GM12878 (cell line): ENCODE data around the gene SPAG16. TPM values are rescaled to one million over a fixed set of nuclear protein-coding genes. Genes with fewer than 3 reads are reported as not detected.

ENCODE experiments used
- ATAC-seq: fragments of 200-7000 bp; cut with Tn5 transposase; 3 replicates; pipeline ENCODE4 v1.9.1; 2020; ENCODE audit warnings: mild to moderate bottlenecking, moderate library complexity
- BruUV-seq: library from RNA; stranded (reverse); fragments of 400-500 nt; replicated peaks from 2 replicates; lab custom pipeline; 2021; lab: Mats Ljungman, UMichigan
- CTCF ChIA-PET: fragments of 300-600 bp; sonication (Branson Sonifier 250); formaldehyde crosslinking; extraction: SDS; loops from one replicate; lab custom pipeline; 2021; ENCODE audit warnings: inconsistent platforms; lab: Yijun Ruan, JAX
- POLR2A ChIA-PET: fragments of 350-600 bp; formaldehyde crosslinking; extraction: SDS; loops from one replicate; lab custom pipeline; 2021; ENCODE audit warnings: inconsistent platforms; lab: Charles Lee
- RAD21 ChIA-PET: fragments of 300-600 bp; sonication (Branson Sonifier 250); formaldehyde crosslinking; loops from one replicate; lab custom pipeline; 2023; ENCODE audit warnings: antibody characterized with exemption; ENCODE audit not compliant: unreplicated experiment; lab: Charles Lee
- SMC1A ChIA-PET: fragments of 300-600 bp; sonication (Branson Sonifier 250); formaldehyde crosslinking; loops from one replicate; lab custom pipeline; 2023; ENCODE audit not compliant: unreplicated experiment, uncharacterized antibody; lab: Charles Lee
- DNase-seq: peaks from one replicate; pipeline ENCODE4 v3.0.0-alpha.2; 2011; ENCODE audit warnings: low read depth, low spot score
- FAIRE-seq: peaks from 3 replicates; lab custom pipeline; 2011; peaks lifted over from hg19 to GRCh38; lab: Jason Lieb, UNC
- H2AFZ ChIP-seq: 2 replicates; pipeline ENCODE4 v1.6.0; 2011; ENCODE audit warnings: low read depth, low read length, control low read depth; ENCODE audit not compliant: control insufficient read depth
- H3K27ac ChIP-seq: 2 replicates; pipeline ENCODE4 v1.5.1; 2011; ENCODE audit warnings: control low read depth; ENCODE audit not compliant: control insufficient read depth, insufficient read depth
- H3K27me3 ChIP-seq, 2 experiments: replicated peaks in 1 of 2; 2 replicates each; pipeline versions ENCODE4 v1.6.0 to v1.6.1; 2011; ENCODE audit warnings: low read length in 1 of 2; ENCODE audit not compliant: control insufficient read depth in 2 of 2, insufficient read depth in 2 of 2
- H3K36me3 ChIP-seq, 2 experiments: 2 replicates each; pipeline ENCODE4 v1.5.1; 2011; ENCODE audit warnings: low read length in 1 of 2; ENCODE audit not compliant: control insufficient read depth in 2 of 2, insufficient read depth in 2 of 2
- H3K4me1 ChIP-seq: 2 replicates; pipeline ENCODE4 v1.6.1; 2011; ENCODE audit warnings: mild to moderate bottlenecking, low read length, moderate library complexity, mixed read lengths; ENCODE audit not compliant: control insufficient read depth, insufficient read depth
- H3K4me2 ChIP-seq: 2 replicates; pipeline ENCODE4 v1.6.0; 2011; ENCODE audit warnings: control low read depth; ENCODE audit not compliant: control insufficient read depth, insufficient read depth
- H3K4me3 ChIP-seq: fragments of 200-600 bp; sonication (generic); 2 replicates; pipeline ENCODE4 v1.5.1; 2016
- H3K79me2 ChIP-seq: 2 replicates; pipeline ENCODE4 v1.6.0; 2011; ENCODE audit warnings: low read length; ENCODE audit not compliant: control insufficient read depth, insufficient read depth
- H3K9ac ChIP-seq: 2 replicates; pipeline ENCODE4 v1.8.0; 2011; ENCODE audit warnings: low read length, control low read depth, mixed read lengths; ENCODE audit not compliant: control insufficient read depth, insufficient read depth
- H3K9me3 ChIP-seq: replicated peaks from 3 replicates; pipeline ENCODE4 v1.5.1; 2011; ENCODE audit warnings: mild to moderate bottlenecking, low read length; ENCODE audit not compliant: control insufficient read depth, insufficient read depth
- H4K20me1 ChIP-seq: 2 replicates; pipeline ENCODE4 v1.6.0; 2011; ENCODE audit not compliant: control insufficient read depth, insufficient read depth
- BHLHE40 ChIP-seq, 2 experiments: fragments of 450-650 bp in 1 of 2; IDR thresholded peaks; 2 replicates each; pipeline ENCODE4 v1.6.1; 2011 to 2017; ENCODE audit warnings: low read depth in 2 of 2, borderline replicate concordance in 1 of 2, improper control_type of control experiment in 1 of 2, low read length in 1 of 2, mild to moderate bottlenecking in 1 of 2
- CEBPZ ChIP-seq: fragments of 150-350 bp; IDR thresholded peaks from 2 replicates; pipeline ENCODE4 v1.6.1; 2016; ENCODE audit warnings: low read depth, low read length
- CHD2 ChIP-seq: IDR thresholded peaks from 2 replicates; pipeline ENCODE4 v1.6.1; 2011; ENCODE audit warnings: low read depth, low read length, improper control_type of control experiment, borderline replicate concordance
- FOXK2 ChIP-seq: fragments of 450-650 bp; IDR thresholded peaks from 2 replicates; pipeline ENCODE4 v1.6.1; 2017; ENCODE audit warnings: mild to moderate bottlenecking, moderate library complexity
- PAX5 ChIP-seq: IDR thresholded peaks from 2 replicates; pipeline ENCODE4 v1.6.1; 2011; ENCODE audit warnings: low read depth, low read length, borderline replicate concordance
- PBX3 ChIP-seq: IDR thresholded peaks from 2 replicates; pipeline ENCODE4 v1.6.1; 2011; ENCODE audit warnings: mild to moderate bottlenecking, low read depth, low read length, moderate library complexity; ENCODE audit not compliant: insufficient replicate concordance
- REST ChIP-seq: IDR thresholded peaks from 2 replicates; pipeline ENCODE4 v1.6.1; 2012; ENCODE audit warnings: mild to moderate bottlenecking, low read depth, low read length
- SMAD1 ChIP-seq: fragments of 450-650 bp; IDR thresholded peaks from 2 replicates; pipeline ENCODE4 v1.6.1; 2018; ENCODE audit warnings: mild to moderate bottlenecking, low read depth; ENCODE audit not compliant: partially characterized antibody
- SMC3 ChIP-seq: IDR thresholded peaks from 2 replicates; pipeline ENCODE4 v1.6.1; 2011; ENCODE audit warnings: low read length, improper control_type of control experiment, borderline replicate concordance
- TCF3 ChIP-seq: IDR thresholded peaks from 2 replicates; pipeline ENCODE4 v1.6.1; 2012; ENCODE audit warnings: low read depth, mild to moderate bottlenecking, low read length, borderline replicate concordance; ENCODE audit not compliant: insufficient read depth
- WGBS: methylation state at CpG from one replicate; pipeline ENCODE4 v1.1.6; 2016; ENCODE audit warnings: low lambda C conversion rate; ENCODE audit not compliant: insufficient replicate concordance, insufficient coverage; ENCODE audit errors: missing lambda C conversion rate; 5-methylcytosine and 5-hydroxymethylcytosine counted together
- in situ Hi-C: fragments of 300-500 bp; cut with MboI; formaldehyde crosslinking; loops from 9 replicates; pipeline ENCODE4 v1.14.3; 2018; ENCODE audit warnings: mixed read lengths
- intact Hi-C: fragments of 100-400 bp; cut with micrococcal nuclease; formaldehyde crosslinking; loops from one replicate; pipeline ENCODE4 v1.14.2; 2022; ENCODE audit not compliant: unreplicated experiment
- polyA plus RNA-seq, 11 experiments: library from polyadenylated mRNA; depleted of rRNA in 4 of 11; unstranded in 6 of 11; stranded (reverse) in 5 of 11; fragments of >200 nt; fragmentation: Nextera tagmentation in 4 of 11; fragmentation: Illumina TruSeq in 1 of 11; extraction: Ambion mirVana in 4 of 11; extraction: Trizol in 1 of 11; gene quantifications; 1 replicate in 1 of 11; 2 replicates in 10 of 11; pipeline versions ENCODE4 v1.2.1 to v1.2.3, GENCODE V29; 2011 to 2016; ENCODE audit warnings: inconsistent platforms in 2 of 11, missing spikeins in 2 of 11, low read depth in 1 of 11
- total RNA-seq, 4 experiments: library from RNA; depleted of rRNA in 3 of 4; stranded (reverse); fragments of >200 nt in 3 of 4; fragmentation: Illumina TruSeq in 1 of 4; extraction: Trizol in 1 of 4; gene quantifications; 2 replicates each; pipeline versions ENCODE4 v1.2.1 to v1.2.3, GENCODE V29; 2013 to 2021
- TF ChIP-seq, protein P1 (sequence below): fragments of 450-650 bp; conservative IDR thresholded peaks from 2 replicates; pipeline ENCODE4 v1.6.1; 2017; ENCODE audit warnings: mild to moderate bottlenecking, moderate library complexity

Gene SPAG16
- total and polyA plus RNA-seq, 10 of the 15 experiments (the other 5 are each of a cell fraction or from before 2014, with no cell fraction given): 6.0 to 25.0 (median 15.2) TPM

DNA sequence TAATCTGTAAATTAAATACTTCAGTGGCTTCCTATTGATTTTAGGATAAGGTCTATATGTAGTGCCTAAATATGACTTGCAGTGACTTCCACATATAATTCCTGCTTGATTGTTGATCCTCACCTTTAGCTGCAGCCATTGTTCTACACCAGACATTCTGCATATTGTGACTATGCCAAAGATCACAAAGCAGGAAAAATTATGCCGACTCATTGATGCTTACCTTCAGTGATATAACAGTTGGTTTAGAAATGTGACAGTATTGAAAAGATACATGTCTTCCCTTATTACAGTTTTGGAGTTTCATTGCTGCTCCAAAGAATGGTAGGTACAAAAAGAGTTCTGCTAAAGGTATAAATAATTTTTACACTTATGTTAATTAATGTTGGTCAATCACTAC is 12.3 kb upstream of the SPAG16 start (continued):
- TF ChIP-seq PBX3: no peak
- no peak for TF ChIP-seq BHLHE40 (IDR thresholded peaks at IDR 0.05; ENCODE audit: borderline replicate concordance in 1 of 2, low read depth in 2 of 2, low read length in 1 of 2)
- TF ChIP-seq REST: no peak

GRCh38 chr2:213274143-213274542 is 10.1 kb upstream of the SPAG16 start:
- H4K20me1 ChIP-seq: no peaks in the 10 kb centered on the region
- H3K9me3 ChIP-seq: no peaks in the 10 kb centered on the region; the same call in 2 of the 3 replicates
- intact Hi-C loops (no loop called here), in situ Hi-C loops (no loop called here)
- H3K9ac ChIP-seq: no peak overlapping the region
- H3K36me3 ChIP-seq: no peaks in the 10 kb centered on the region
- POLR2A ChIA-PET: interaction anchor here (1.1 kb wide), 1 partner anchor 9 kb away, joined by 5 read pairs; no protein-coding TSS in a partner anchor
- CTCF ChIA-PET: no interaction called here
- no peaks in the 10 kb centered on the region for H3K79me2 ChIP-seq
- H2AFZ ChIP-seq: no peak overlapping the region
- FAIRE-seq (no peak), ATAC-seq (no peak)
- H3K27me3 ChIP-seq: no peaks in the 10 kb centered on the region
- no peak overlapping the region for H3K27ac ChIP-seq
- WGBS: 91% methylated on average over 1 of the region's 1 CpG
- H3K4me1 ChIP-seq: no peaks in the 10 kb centered on the region
- H3K4me3 ChIP-seq: no peak overlapping the region
- no peak overlapping the region for H3K4me2 ChIP-seq
- TF ChIP-seq CEBPZ (no peak), SMAD1 (no peak), TCF3 (no peak), CHD2 (no peak), SMC3 (no peak), PAX5 (no peak), FOXK2 (no peak)
- TF ChIP-seq, protein P1, sequence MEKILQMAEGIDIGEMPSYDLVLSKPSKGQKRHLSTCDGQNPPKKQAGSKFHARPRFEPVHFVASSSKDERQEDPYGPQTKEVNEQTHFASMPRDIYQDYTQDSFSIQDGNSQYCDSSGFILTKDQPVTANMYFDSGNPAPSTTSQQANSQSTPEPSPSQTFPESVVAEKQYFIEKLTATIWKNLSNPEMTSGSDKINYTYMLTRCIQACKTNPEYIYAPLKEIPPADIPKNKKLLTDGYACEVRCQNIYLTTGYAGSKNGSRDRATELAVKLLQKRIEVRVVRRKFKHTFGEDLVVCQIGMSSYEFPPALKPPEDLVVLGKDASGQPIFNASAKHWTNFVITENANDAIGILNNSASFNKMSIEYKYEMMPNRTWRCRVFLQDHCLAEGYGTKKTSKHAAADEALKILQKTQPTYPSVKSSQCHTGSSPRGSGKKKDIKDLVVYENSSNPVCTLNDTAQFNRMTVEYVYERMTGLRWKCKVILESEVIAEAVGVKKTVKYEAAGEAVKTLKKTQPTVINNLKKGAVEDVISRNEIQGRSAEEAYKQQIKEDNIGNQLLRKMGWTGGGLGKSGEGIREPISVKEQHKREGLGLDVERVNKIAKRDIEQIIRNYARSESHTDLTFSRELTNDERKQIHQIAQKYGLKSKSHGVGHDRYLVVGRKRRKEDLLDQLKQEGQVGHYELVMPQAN: no peak
- TF ChIP-seq, all 136 proteins: peak for 0
- no TSS peak for BruUV-seq
- ChIA-PET SMC1A (no interaction called here), RAD21 (no interaction called here)
- no peak for DNase-seq
